ENCODE measurements around the gene TWF2. TPM values are rescaled to one million over a fixed set of nuclear protein-coding genes. Genes with fewer than 3 reads are reported as not detected.

TWF2 gene
- total and polyA plus RNA-seq, 2 of the 13 experiments (the other 11 are each of a cell fraction or from before 2014, with no cell fraction given), result 45.5 to 108 TPM

DNA sequence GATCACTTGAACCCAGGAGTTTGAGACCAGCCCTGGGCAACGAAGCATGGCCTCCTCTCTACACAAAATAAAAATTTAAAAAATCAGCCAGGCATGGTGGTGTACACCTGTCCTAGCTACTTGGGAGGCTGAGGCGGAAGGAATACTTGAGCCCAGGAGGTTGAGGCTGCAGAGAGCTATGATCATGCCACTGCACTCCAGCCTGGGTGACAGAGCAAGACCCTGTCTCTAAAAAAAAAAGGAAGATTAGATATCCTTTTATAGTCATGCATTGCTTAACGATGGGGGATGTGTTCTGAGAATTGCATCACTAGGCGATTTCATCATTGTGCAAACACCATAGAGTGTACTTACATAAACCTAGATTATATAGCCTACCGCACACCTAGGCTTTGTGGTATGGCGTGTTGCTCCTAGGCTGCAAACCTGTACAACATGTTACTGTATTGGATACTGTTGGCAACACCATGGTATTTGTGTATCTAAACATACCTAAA, 28.4 kb downstream of the TWF2 start (continued):
- no peak for TF ChIP-seq CENPX (CRISPR knock-in tag; IDR thresholded peaks at IDR 0.05)
- TF ChIP-seq ZNF598 (CRISPR knock-in tag; IDR thresholded peaks at IDR 0.05; ENCODE audit: borderline replicate concordance), result no peak
- TF ChIP-seq ADNP (CRISPR knock-in tag; IDR thresholded peaks at IDR 0.05), result no peak
- no peak for TF ChIP-seq REL (CRISPR knock-in tag; conservative IDR thresholded peaks at IDR 0.05)
- no peak for TF ChIP-seq MXI1 (IDR thresholded peaks at IDR 0.05; ENCODE audit: borderline replicate concordance, low read depth, low read length)
- TF ChIP-seq CAMTA2 (CRISPR knock-in tag; IDR thresholded peaks at IDR 0.05; ENCODE audit: borderline replicate concordance), result no peak
- peak; percentile 91 for TF ChIP-seq ZNF12 (CRISPR knock-in tag; IDR thresholded peaks at IDR 0.05)
- TF ChIP-seq ZNF274 (CRISPR knock-in tag; IDR thresholded peaks at IDR 0.05), result peak; percentile 33; the same call in 1 of the 2 replicates
- no peak for TF ChIP-seq ATAD3A (CRISPR knock-in tag; IDR thresholded peaks at IDR 0.05)
- TF ChIP-seq MZF1 (CRISPR knock-in tag; IDR thresholded peaks at IDR 0.05; ENCODE audit: borderline replicate concordance), result no peak
- no peak for TF ChIP-seq NCOA5 (CRISPR knock-in tag; IDR thresholded peaks at IDR 0.05)
- no peak for TF ChIP-seq ZNF543 (CRISPR knock-in tag; IDR thresholded peaks at IDR 0.05)
- no peak for TF ChIP-seq MYC (CRISPR knock-in tag; IDR thresholded peaks at IDR 0.05; ENCODE audit: borderline replicate concordance)
- TF ChIP-seq TMF1 (CRISPR knock-in tag; IDR thresholded peaks at IDR 0.05; ENCODE audit: low read depth), result no peak
- no peak for TF ChIP-seq NCOA1 (CRISPR knock-in tag; IDR thresholded peaks at IDR 0.05)
- no peak for TF ChIP-seq SETDB1 (CRISPR knock-in tag; IDR thresholded peaks at IDR 0.05; ENCODE audit: borderline replicate concordance)
- TF ChIP-seq, protein P1, sequence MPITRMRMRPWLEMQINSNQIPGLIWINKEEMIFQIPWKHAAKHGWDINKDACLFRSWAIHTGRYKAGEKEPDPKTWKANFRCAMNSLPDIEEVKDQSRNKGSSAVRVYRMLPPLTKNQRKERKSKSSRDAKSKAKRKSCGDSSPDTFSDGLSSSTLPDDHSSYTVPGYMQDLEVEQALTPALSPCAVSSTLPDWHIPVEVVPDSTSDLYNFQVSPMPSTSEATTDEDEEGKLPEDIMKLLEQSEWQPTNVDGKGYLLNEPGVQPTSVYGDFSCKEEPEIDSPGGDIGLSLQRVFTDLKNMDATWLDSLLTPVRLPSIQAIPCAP (CRISPR knock-in tag; IDR thresholded peaks at IDR 0.05; ENCODE audit: low read depth), result no peak
- TF ChIP-seq ZNF232 (CRISPR knock-in tag; IDR thresholded peaks at IDR 0.05; ENCODE audit: borderline replicate concordance), result no peak
- TF ChIP-seq CBX2 (IDR thresholded peaks at IDR 0.05; ENCODE audit: low read depth, low read length), result no peak
- no peak for TF ChIP-seq CBX2 (CRISPR knock-in tag; IDR thresholded peaks at IDR 0.05; ENCODE audit: low read depth)
- no peak for TF ChIP-seq ZNF879 (CRISPR knock-in tag; IDR thresholded peaks at IDR 0.05)
- peak; percentile 96 for TF ChIP-seq HDAC2 (CRISPR knock-in tag; IDR thresholded peaks at IDR 0.05)
- no peak for TF ChIP-seq WIZ (CRISPR knock-in tag; IDR thresholded peaks at IDR 0.05)
- no peak for TF ChIP-seq RARG (CRISPR knock-in tag; IDR thresholded peaks at IDR 0.05; ENCODE audit: low read depth)
- TF ChIP-seq RAD51 (IDR thresholded peaks at IDR 0.05; ENCODE audit: borderline replicate concordance), result no peak
- TF ChIP-seq, protein P2, sequence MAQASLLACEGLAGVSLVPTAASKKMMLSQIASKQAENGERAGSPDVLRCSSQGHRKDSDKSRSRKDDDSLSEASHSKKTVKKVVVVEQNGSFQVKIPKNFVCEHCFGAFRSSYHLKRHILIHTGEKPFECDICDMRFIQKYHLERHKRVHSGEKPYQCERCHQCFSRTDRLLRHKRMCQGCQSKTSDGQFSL (CRISPR knock-in tag; IDR thresholded peaks at IDR 0.05), result 0 out of 2 replicates have a peak, but pooled peaks have one; percentile 41
- TF ChIP-seq, protein P3, sequence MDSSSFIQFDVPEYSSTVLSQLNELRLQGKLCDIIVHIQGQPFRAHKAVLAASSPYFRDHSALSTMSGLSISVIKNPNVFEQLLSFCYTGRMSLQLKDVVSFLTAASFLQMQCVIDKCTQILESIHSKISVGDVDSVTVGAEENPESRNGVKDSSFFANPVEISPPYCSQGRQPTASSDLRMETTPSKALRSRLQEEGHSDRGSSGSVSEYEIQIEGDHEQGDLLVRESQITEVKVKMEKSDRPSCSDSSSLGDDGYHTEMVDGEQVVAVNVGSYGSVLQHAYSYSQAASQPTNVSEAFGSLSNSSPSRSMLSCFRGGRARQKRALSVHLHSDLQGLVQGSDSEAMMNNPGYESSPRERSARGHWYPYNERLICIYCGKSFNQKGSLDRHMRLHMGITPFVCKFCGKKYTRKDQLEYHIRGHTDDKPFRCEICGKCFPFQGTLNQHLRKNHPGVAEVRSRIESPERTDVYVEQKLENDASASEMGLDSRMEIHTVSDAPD (CRISPR knock-in tag; IDR thresholded peaks at IDR 0.05), result peak; percentile 76
- TF ChIP-seq, protein P4, sequence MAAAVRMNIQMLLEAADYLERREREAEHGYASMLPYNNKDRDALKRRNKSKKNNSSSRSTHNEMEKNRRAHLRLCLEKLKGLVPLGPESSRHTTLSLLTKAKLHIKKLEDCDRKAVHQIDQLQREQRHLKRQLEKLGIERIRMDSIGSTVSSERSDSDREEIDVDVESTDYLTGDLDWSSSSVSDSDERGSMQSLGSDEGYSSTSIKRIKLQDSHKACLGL (CRISPR knock-in tag; IDR thresholded peaks at IDR 0.05), result no peak
- TF ChIP-seq ZNF225 (CRISPR knock-in tag; IDR thresholded peaks at IDR 0.05), result no peak
- TF ChIP-seq SKI (IDR thresholded peaks at IDR 0.05; ENCODE audit: partially characterized antibody), result peak; percentile 63
- TF ChIP-seq TARDBP (CRISPR knock-in tag; IDR thresholded peaks at IDR 0.05), result peak; percentile 95
- no peak for TF ChIP-seq ZNF296 (CRISPR knock-in tag; conservative IDR thresholded peaks at IDR 0.05)
